ENCODE data around the gene MICB. TPM values are rescaled to one million over a fixed set of nuclear protein-coding genes. Genes with fewer than 3 reads are reported as not detected.
A peak's percentile ranks its signal among the peaks of the same experiment; 100 is the strongest.
"Not testable (repeated sequence)": the region's sequence is repeated elsewhere in the genome, so short reads cannot be mapped to it uniquely, and the experiment has no call there.

The MICB gene
- total and polyA plus RNA-seq, 7 donors: 0.71 to 7.7 (median 1.5) TPM

DNA sequence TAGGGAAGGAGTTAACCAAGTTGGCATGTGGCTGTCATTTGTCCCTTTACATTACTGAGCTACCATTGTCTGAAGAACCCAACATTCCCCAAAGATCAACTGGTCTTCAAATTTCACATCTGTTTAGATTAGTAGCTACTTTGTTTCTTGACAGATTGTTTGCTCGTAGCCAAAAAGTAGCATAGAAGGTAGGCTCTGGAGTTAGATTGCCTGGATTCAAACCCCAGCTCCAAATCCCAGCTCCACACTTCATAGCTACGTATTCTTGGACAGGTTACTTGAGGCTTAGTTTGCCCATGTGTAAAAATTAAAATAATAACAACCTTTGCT is 50.6 kb downstream of the MICB start:
- peak overlapping the region; percentile 85 to 88 (median 86) for H3K27ac ChIP-seq
- peaks cover 0 to 41% (median 4%) of the 10 kb centered on the region in 4 donors for H3K36me3 ChIP-seq
- no peak overlapping the region for H3K4me3 ChIP-seq
- H3K27me3 ChIP-seq: no peaks in the 10 kb centered on the region
- H3K4me1 ChIP-seq: peaks cover 0 to 22% (median 13%) of the 10 kb centered on the region in 4 donors
- TF ChIP-seq POLR2AphosphoS5 (IDR thresholded peaks at IDR 0.05) (no peak), CTCF (IDR thresholded peaks at IDR 0.05) (no peak)
- no peaks in the 10 kb centered on the region for H3K9me3 ChIP-seq
- no peak for DNase-seq
- intact Hi-C loops (cut with DNase I): loop anchor here (5.0 to 10.0 kb wide), 4 partner anchors 146 to 406 kb away; partner anchors contain the start of genes ABHD16A, LY6G6F, MICA and NELFE
- 95 to 99% methylated on average over 2 of the region's 2 CpGs for WGBS, 2 donors

- Histone ChIP-seq H3K36me3 (peaks cover 0 to 63% (median 6%) of the 10 kb centered on the region in 4 donors), H3K4me1 (peaks cover 0 to 17% (median 13%) of the 10 kb centered on the region in 4 donors)
- intact Hi-C loops (cut with DNase I); H3K27ac ChIP-seq; H3K9me3 ChIP-seq; H3K4me3 ChIP-seq; H3K27me3 ChIP-seq; DNase-seq: not testable (repeated sequence)
- WGBS, 2 donors: 33 to 57% methylated on average over 5 of the region's 5 CpGs
Observed at GRCh38 chr6:31551371-31551770, 53.4 kb downstream of the MICB start.

- Histone ChIP-seq H3K9me3 (no peaks in the 10 kb centered on the region), H3K27ac (no peak overlapping the region), H3K4me3 (no peak overlapping the region), H3K27me3 (no peaks in the 10 kb centered on the region), H3K36me3 (peaks cover 11 to 69% (median 23%) of the 10 kb centered on the region in 4 donors), H3K4me1 (peaks cover 0 to 20% (median 5%) of the 10 kb centered on the region in 4 donors)
- TF ChIP-seq EP300 (IDR thresholded peaks at IDR 0.05) (no peak), CTCF (IDR thresholded peaks at IDR 0.05) (no peak), POLR2AphosphoS5 (IDR thresholded peaks at IDR 0.05) (no peak), POLR2A (IDR thresholded peaks at IDR 0.05) (no peak)
- 61 to 90% methylated on average over 3 of the region's 3 CpGs for WGBS, 2 donors
- no peak for DNase-seq
- intact Hi-C loops (cut with DNase I): no loop called here
Observed at GRCh38 chr6:31556307-31556706, 58.4 kb downstream of the MICB start.

DNA sequence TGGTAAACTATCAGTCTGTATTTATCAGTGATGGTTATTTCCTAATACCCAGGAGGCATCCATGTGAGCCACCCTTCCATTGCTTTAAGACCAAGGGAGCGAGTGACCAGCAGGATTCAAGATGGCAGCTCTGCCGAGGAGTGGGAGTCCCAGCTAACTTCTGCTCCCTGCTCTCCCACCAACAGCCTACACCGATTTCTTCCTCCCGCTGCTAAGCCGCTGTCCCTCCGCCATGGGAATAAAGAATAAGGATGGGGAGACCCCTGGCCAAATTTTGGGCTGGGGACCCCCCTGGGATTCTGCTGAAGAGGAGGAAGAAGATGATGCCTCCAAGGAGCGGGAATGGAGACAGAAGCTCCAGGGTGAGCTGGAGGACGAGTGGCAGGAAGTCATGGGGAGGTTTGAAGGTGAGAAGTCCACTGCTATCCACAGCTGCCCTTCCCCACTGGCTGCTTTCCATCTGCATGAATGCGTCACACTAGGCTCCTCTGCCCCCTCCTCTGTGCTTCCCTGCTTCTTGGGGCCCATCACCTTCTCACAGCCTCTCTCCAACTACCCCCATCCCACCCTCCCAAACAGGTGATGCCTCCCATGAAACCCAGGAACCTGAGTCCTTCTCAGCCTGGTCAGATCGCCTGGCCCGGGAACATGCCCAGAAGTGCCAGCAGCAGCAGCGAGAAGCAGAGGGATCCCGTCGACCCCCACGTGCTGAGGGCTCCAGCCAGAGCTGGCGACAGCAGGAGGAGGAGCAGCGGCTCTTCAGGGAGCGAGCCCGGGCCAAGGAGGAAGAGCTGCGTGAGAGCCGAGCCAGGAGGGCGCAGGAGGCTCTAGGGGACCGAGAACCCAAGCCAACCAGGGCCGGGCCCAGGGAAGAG is 59.7 kb downstream of the MICB start:
- peaks cover 11 to 58% (median 23%) of the 10 kb centered on the region in 4 donors for H3K36me3 ChIP-seq
- H3K4me1 ChIP-seq: peaks cover 0 to 20% (median 5%) of the 10 kb centered on the region in 4 donors
- H3K9me3 ChIP-seq: no peaks in the 10 kb centered on the region
- 72 to 85% methylated on average over 24 of the region's 24 CpGs for WGBS, 2 donors
- TF ChIP-seq POLR2A (IDR thresholded peaks at IDR 0.05) (no peak), CTCF (IDR thresholded peaks at IDR 0.05) (no peak), EP300 (IDR thresholded peaks at IDR 0.05) (no peak), POLR2AphosphoS5 (IDR thresholded peaks at IDR 0.05) (no peak)
- no peak for DNase-seq
- intact Hi-C loops (cut with DNase I): loop anchor here (1.0 kb wide), 1 partner anchor 12 kb away; no protein-coding TSS in a partner anchor
- no peaks in the 10 kb centered on the region for H3K27me3 ChIP-seq
- H3K4me3 ChIP-seq: no peak overlapping the region
- H3K27ac ChIP-seq: peak overlapping the region in 3 of 4 donors; percentile 9 to 36 (median 27)

GRCh38 chr6:31558318-31558625 is 60.3 kb downstream of the MICB start:
- Histone ChIP-seq H3K9me3 (no peaks in the 10 kb centered on the region), H3K27me3 (no peaks in the 10 kb centered on the region), H3K4me1 (peaks cover 0 to 20% (median 5%) of the 10 kb centered on the region in 4 donors), H3K36me3 (peaks cover 11 to 58% (median 23%) of the 10 kb centered on the region in 4 donors), H3K27ac (peak overlapping the region in 3 of 4 donors; percentile 9 to 36 (median 27)), H3K4me3 (no peak overlapping the region)
- intact Hi-C loops (cut with DNase I): loop anchor here (1.0 kb wide), 1 partner anchor 11 kb away; no protein-coding TSS in a partner anchor
- WGBS, 2 donors: 81 to 88% methylated on average over 8 of the region's 8 CpGs
- no peak for DNase-seq
- TF ChIP-seq EP300 (IDR thresholded peaks at IDR 0.05): no peak
- no peak for TF ChIP-seq POLR2AphosphoS5 (IDR thresholded peaks at IDR 0.05)
- no peak for TF ChIP-seq POLR2A (IDR thresholded peaks at IDR 0.05)
- no peak for TF ChIP-seq CTCF (IDR thresholded peaks at IDR 0.05)

All from sigmoid colon (tissue), 7 donors.